CD4-positive, alpha-beta T cell (primary cell): Measurements from ENCODE around the gene RIC8B. TPM values are rescaled to one million over a fixed set of nuclear protein-coding genes. Genes with fewer than 3 reads are reported as not detected.

Experiments used
- ATAC-seq: fragments of 200-7000 bp; cut with Tn5 transposase; one replicate; pipeline ENCODE4 v1.10.0; 2022; ENCODE audit warnings: mild to moderate bottlenecking; ENCODE audit not compliant: poor library complexity
- CTCF ChIA-PET: fragments of 350-600 bp; sonication (Branson Sonifier 250); formaldehyde crosslinking; loops from one replicate; lab custom pipeline; 2021; ENCODE audit warnings: antibody characterized with exemption, inconsistent platforms; lab: Charles Lee
- POLR2A ChIA-PET: fragments of 350-600 bp; sonication (Branson Sonifier 250); formaldehyde crosslinking; loops from one replicate; lab custom pipeline; 2021; ENCODE audit warnings: antibody characterized with exemption, inconsistent platforms; lab: Charles Lee
- DNase-seq, 14 experiments: peaks; one replicate each; pipeline ENCODE4 v3.0.0-alpha.2; 2013 to 2020; ENCODE audit warnings: mixed read lengths in 2 of 14
- H3K27ac ChIP-seq, 2 donors: one replicate each; pipeline versions ENCODE4 v1.5.1 to v1.7.0; 2013; ENCODE audit warnings: low read length in 2 of 2, low read depth in 1 of 2, mild to moderate bottlenecking in 1 of 2
- H3K27me3 ChIP-seq, 2 experiments: 1 replicate in 1 of 2; 2 replicates in 1 of 2; pipeline versions ENCODE4 v1.6.1 to v1.7.0; 2013; ENCODE audit warnings: low read length in 2 of 2, control low read depth in 1 of 2, mild to moderate bottlenecking in 1 of 2, moderate library complexity in 1 of 2; ENCODE audit not compliant: insufficient read depth in 2 of 2, control insufficient read depth in 1 of 2
- H3K36me3 ChIP-seq: one replicate; pipeline ENCODE4 v1.6.1; 2013; ENCODE audit warnings: low read length, control low read depth; ENCODE audit not compliant: insufficient read depth
- H3K4me1 ChIP-seq: one replicate; pipeline ENCODE4 v1.6.1; 2013; ENCODE audit warnings: low read length, control low read depth; ENCODE audit not compliant: insufficient read depth
- H3K4me3 ChIP-seq: one replicate; pipeline ENCODE4 v1.5.1; 2013; ENCODE audit warnings: mild to moderate bottlenecking, low read length, moderate library complexity
- H3K9me3 ChIP-seq, 2 experiments: 1 replicate in 1 of 2; 2 replicates in 1 of 2; pipeline versions ENCODE4 v1.6.1 to v1.7.0; 2013; ENCODE audit warnings: low read length in 2 of 2, mild to moderate bottlenecking in 2 of 2, control low read depth in 1 of 2, moderate library complexity in 1 of 2; ENCODE audit not compliant: control insufficient read depth in 1 of 2, insufficient read depth in 1 of 2
- H3K27ac Mint-ChIP-seq: one replicate; pipeline ENCODE4 v1.8.0; 2020; ENCODE audit warnings: mixed read lengths
- H3K27me3 Mint-ChIP-seq: one replicate; pipeline ENCODE4 v1.8.0; 2021; ENCODE audit warnings: mixed read lengths
- H3K36me3 Mint-ChIP-seq: one replicate; pipeline ENCODE4 v1.8.0; 2021; ENCODE audit warnings: low read depth, mixed read lengths
- H3K4me1 Mint-ChIP-seq: one replicate; pipeline ENCODE4 v1.8.0; 2021; ENCODE audit warnings: low read depth, mixed read lengths
- H3K4me3 Mint-ChIP-seq: one replicate; pipeline ENCODE4 v1.8.0; 2020; ENCODE audit warnings: mild to moderate bottlenecking, mixed read lengths
- H3K9me3 Mint-ChIP-seq: one replicate; pipeline ENCODE4 v1.8.0; 2020; ENCODE audit warnings: mixed read lengths
- intact Hi-C, 2 experiments: fragments of 100-400 bp; cut with DNase I in 1 of 2; cut with micrococcal nuclease in 1 of 2; formaldehyde crosslinking; loops; one replicate each; pipeline versions ENCODE4 v1.15.1 to v1.9.0; 2023 to 2025; cut with DNase I, micrococcal nuclease
- total RNA-seq, 174 experiments: library from RNA in 2 of 174; stranded (reverse) in 2 of 174; gene quantifications; one replicate each; pipeline ENCODE4 v1.2.3 and lab custom pipeline; 2021 to 2026
- TF ChIP-seq, protein P1 (sequence below): fragments of 200-600 bp; IDR thresholded peaks from one replicate; pipeline ENCODE4 v1.8.0; 2022; ENCODE audit warnings: antibody characterized with exemption, mild to moderate bottlenecking

Gene RIC8B
- total RNA-seq, 2 experiments from 2014 or later, result 5.5 to 9.0 TPM

DNA sequence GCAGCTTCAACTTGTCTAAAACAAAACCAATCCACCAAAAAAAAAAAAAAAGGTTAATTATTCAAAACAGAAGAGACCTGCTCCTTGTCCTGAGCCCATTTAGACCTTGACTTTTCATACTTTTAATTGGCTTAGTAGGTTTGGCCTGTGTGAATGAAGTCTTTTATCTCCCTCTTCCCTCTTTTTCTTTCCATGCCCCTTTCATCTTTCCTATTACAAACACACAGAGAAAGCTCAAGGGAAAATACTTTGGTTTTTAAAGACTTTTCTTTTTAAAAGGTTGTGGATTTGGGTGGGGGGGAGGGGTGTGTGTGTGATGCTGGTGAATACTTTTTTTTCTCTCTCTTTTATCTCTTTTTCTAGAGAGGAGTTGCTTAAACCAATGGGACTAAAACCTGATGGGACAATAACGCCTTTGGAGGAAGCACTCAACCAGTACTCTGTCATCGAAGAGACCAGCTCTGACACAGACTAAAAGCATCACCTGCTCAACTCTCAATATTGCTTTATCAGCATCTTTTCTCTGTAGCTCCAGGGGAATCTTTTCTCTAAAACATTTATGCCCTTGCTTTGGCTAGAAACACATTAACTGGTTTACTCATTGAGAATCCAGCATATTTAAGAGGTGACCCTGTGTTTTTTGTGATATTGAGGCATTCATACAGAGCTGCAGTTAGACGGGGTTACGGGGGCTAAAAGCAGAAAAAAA is 111.2 kb downstream of the RIC8B start:
- Histone ChIP-seq H3K9me3 (no peaks in the 10 kb centered on the region), H3K36me3 (peaks cover 61% of the 10 kb centered on the region), H3K27me3 (no peaks in the 10 kb centered on the region), H3K4me3 (no peak overlapping the region), H3K4me1 (no peaks in the 10 kb centered on the region), H3K27ac (no peak overlapping the region)
- Mint-ChIP-seq H3K27me3 (no peaks in the 10 kb centered on the region), H3K36me3 (peaks cover 66% of the 10 kb centered on the region), H3K4me3 (no peak overlapping the region), H3K9me3 (no peaks in the 10 kb centered on the region), H3K27ac (no peak overlapping the region), H3K4me1 (no peaks in the 10 kb centered on the region)
- CTCF ChIA-PET, result interaction anchor here (0.7 to 0.8 kb wide), 2 partner anchors 9 to 441 kb away, joined by 3 read pairs; no protein-coding TSS in a partner anchor
- intact Hi-C loops, result no loop called here
- TF ChIP-seq, protein P1, sequence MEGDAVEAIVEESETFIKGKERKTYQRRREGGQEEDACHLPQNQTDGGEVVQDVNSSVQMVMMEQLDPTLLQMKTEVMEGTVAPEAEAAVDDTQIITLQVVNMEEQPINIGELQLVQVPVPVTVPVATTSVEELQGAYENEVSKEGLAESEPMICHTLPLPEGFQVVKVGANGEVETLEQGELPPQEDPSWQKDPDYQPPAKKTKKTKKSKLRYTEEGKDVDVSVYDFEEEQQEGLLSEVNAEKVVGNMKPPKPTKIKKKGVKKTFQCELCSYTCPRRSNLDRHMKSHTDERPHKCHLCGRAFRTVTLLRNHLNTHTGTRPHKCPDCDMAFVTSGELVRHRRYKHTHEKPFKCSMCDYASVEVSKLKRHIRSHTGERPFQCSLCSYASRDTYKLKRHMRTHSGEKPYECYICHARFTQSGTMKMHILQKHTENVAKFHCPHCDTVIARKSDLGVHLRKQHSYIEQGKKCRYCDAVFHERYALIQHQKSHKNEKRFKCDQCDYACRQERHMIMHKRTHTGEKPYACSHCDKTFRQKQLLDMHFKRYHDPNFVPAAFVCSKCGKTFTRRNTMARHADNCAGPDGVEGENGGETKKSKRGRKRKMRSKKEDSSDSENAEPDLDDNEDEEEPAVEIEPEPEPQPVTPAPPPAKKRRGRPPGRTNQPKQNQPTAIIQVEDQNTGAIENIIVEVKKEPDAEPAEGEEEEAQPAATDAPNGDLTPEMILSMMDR, result no peak
- ATAC-seq, result no peak
- DNase-seq, result no peak
- POLR2A ChIA-PET, result no interaction called here

DNA sequence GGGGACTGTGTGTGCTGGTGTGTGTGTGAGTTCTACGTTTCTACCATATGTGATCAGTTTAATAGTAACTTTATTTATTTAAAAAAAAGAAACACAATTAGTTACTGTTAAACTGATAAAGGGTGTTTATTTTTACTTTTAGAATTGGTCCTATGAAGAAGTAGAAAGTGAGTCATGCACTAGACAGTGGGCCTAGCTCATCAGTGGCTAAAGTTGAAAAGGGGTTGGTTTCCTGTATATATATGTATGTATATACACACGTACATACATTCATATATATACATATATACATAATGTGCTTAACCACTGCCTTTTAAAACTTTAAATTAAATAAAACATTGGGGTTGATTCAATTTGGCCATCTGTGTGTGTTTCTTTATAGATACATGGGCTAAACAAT is 112.5 kb downstream of the RIC8B start:
- no peaks in the 10 kb centered on the region for H3K4me1 Mint-ChIP-seq
- H3K4me3 Mint-ChIP-seq, result no peak overlapping the region
- Histone ChIP-seq H3K36me3 (peaks cover 49% of the 10 kb centered on the region), H3K4me3 (no peak overlapping the region), H3K9me3 (no peaks in the 10 kb centered on the region), H3K27me3 (no peaks in the 10 kb centered on the region), H3K4me1 (no peaks in the 10 kb centered on the region), H3K27ac (no peak overlapping the region)
- intact Hi-C loops, result no loop called here
- no peaks in the 10 kb centered on the region for H3K9me3 Mint-ChIP-seq
- no peaks in the 10 kb centered on the region for H3K27me3 Mint-ChIP-seq
- TF ChIP-seq, protein P1, result no peak
- H3K27ac Mint-ChIP-seq, result no peak overlapping the region
- ChIA-PET POLR2A (no interaction called here), CTCF (no interaction called here)
- no peak for ATAC-seq
- peaks cover 53% of the 10 kb centered on the region for H3K36me3 Mint-ChIP-seq
- no peak for DNase-seq

DNA sequence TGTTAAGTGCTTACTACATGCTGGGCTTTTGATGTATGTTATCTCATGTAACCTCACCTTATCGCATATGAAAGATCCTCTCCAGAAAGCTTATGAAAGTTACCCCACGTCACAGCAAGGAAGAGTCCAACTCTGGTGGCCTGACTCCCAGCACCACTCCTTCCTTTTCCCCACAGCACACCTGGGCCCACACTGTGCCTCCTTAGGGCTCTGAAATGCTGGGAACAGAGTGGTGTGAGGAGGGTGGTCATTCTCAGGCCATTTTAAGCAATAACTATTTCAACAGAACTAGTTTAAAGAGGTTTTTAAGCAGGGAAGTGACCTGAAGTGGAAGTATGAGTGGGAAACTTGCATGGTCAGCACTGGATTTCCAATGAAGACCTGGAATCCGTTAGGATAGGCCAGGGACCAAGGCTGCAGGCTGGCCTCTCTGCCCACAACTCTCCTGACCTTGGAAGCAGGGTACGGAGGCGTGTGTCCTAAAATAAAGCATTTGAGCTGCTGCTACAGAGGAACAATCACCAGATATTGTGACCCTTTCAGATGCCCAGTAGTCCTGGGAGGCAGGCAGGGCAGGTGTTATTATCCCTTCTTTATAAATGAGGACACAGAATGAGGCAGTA is 114.0 kb downstream of the RIC8B start:
- peaks cover 39% of the 10 kb centered on the region for H3K36me3 Mint-ChIP-seq
- Histone ChIP-seq H3K4me3 (no peak overlapping the region), H3K36me3 (peaks cover 35% of the 10 kb centered on the region), H3K27ac (no peak overlapping the region), H3K9me3 (no peaks in the 10 kb centered on the region), H3K27me3 (no peaks in the 10 kb centered on the region), H3K4me1 (no peaks in the 10 kb centered on the region)
- no peaks in the 10 kb centered on the region for H3K4me1 Mint-ChIP-seq
- no peaks in the 10 kb centered on the region for H3K27me3 Mint-ChIP-seq
- H3K27ac Mint-ChIP-seq, result no peak overlapping the region
- no peak overlapping the region for H3K4me3 Mint-ChIP-seq
- ChIA-PET CTCF (no interaction called here), POLR2A (no interaction called here)
- no peak for ATAC-seq
- TF ChIP-seq, protein P1, result no peak
- intact Hi-C loops, result no loop called here
- no peaks in the 10 kb centered on the region for H3K9me3 Mint-ChIP-seq
- no peak for DNase-seq
